HEK293 (cell line): Measurements from ENCODE around the gene MCF2L.

Experiments
- CTCF ChIA-PET: fragments of 350-600 bp; formaldehyde crosslinking; extraction: SDS; loops from one replicate; lab custom pipeline; 2021; ENCODE audit warnings: antibody characterized with exemption; lab: Yijun Ruan, JAX
- POLR2A ChIA-PET: fragments of 300-600 bp; formaldehyde crosslinking; extraction: SDS; loops from one replicate; lab custom pipeline; 2020; ENCODE audit warnings: antibody characterized with exemption, inconsistent platforms; lab: Yijun Ruan, JAX
- H3K27ac ChIP-seq: fragments of 200-500 bp; sonication (Bioruptor generic); 2 replicates; pipeline ENCODE4 v1.5.1; 2014; ENCODE audit warnings: low read depth, low read length, control low read depth, inconsistent platforms; ENCODE audit errors: extremely low read depth
- H3K36me3 ChIP-seq, 2 experiments: fragments of 200-500 bp in 1 of 2; sonication (Bioruptor generic) in 1 of 2; 1 replicate in 1 of 2; 2 replicates in 1 of 2; pipeline ENCODE4 v1.5.1; 2014 to 2017; ENCODE audit warnings: inconsistent platforms in 2 of 2, low read length in 2 of 2; ENCODE audit not compliant: control insufficient read depth in 2 of 2, insufficient read depth in 1 of 2
- H3K4me1 ChIP-seq: fragments of 200-500 bp; sonication (Bioruptor generic); 2 replicates; pipeline ENCODE4 v1.5.1; 2014; ENCODE audit warnings: mild to moderate bottlenecking, low read length, inconsistent platforms; ENCODE audit not compliant: control insufficient read depth, insufficient read depth
- H3K4me3 ChIP-seq: 2 replicates; pipeline ENCODE4 v1.5.1; 2011; ENCODE audit warnings: low read depth, mild to moderate bottlenecking, control low read depth, low read length, moderate library complexity
- H3K9me3 ChIP-seq: fragments of 200-500 bp; sonication (Bioruptor generic); 2 replicates; pipeline ENCODE4 v1.5.1; 2014; ENCODE audit warnings: low read depth, low read length, inconsistent platforms; ENCODE audit not compliant: control insufficient read depth, insufficient read depth
- ATF2 ChIP-seq: fragments of 450-650 bp; formaldehyde crosslinking; IDR thresholded peaks from 2 replicates; pipeline ENCODE4 v1.5.1; 2016; ENCODE audit warnings: missing biosample characterization, missing genetic modification characterization, low read depth
- BCL6B ChIP-seq: fragments of 450-650 bp; formaldehyde crosslinking; IDR thresholded peaks from 2 replicates; pipeline ENCODE4 v1.5.1; 2017; ENCODE audit warnings: missing biosample characterization, missing genetic modification characterization
- MZF1 ChIP-seq: fragments of 450-650 bp; formaldehyde crosslinking; IDR thresholded peaks from 2 replicates; pipeline ENCODE4 v1.5.1; 2017; ENCODE audit warnings: missing biosample characterization, missing genetic modification characterization, borderline replicate concordance
- PRDM1 ChIP-seq: fragments of 450-650 bp; formaldehyde crosslinking; IDR thresholded peaks from 2 replicates; pipeline ENCODE4; 2016; ENCODE audit warnings: missing biosample characterization, missing genetic modification characterization
- PRDM4 ChIP-seq: fragments of 450-650 bp; formaldehyde crosslinking; IDR thresholded peaks from 2 replicates; pipeline ENCODE4 v1.5.1; 2017; ENCODE audit warnings: missing biosample characterization, missing genetic modification characterization
- REST ChIP-seq: fragments of 450-650 bp; formaldehyde crosslinking; IDR thresholded peaks from 2 replicates; pipeline ENCODE4 v1.5.1; 2016; ENCODE audit warnings: missing biosample characterization, missing genetic modification characterization
- SETDB1 ChIP-seq: IDR thresholded peaks from one replicate; pipeline ENCODE4 v1.6.1; 2017; ENCODE audit warnings: mild to moderate bottlenecking, low read length, moderate library complexity, mixed read lengths; ENCODE audit not compliant: insufficient read length
- SP3 ChIP-seq: fragments of 450-650 bp; formaldehyde crosslinking; IDR thresholded peaks from 2 replicates; pipeline ENCODE4 v1.5.1; 2016; ENCODE audit warnings: missing biosample characterization, missing genetic modification characterization
- SP7 ChIP-seq: fragments of 450-650 bp; formaldehyde crosslinking; IDR thresholded peaks from 2 replicates; pipeline ENCODE4 v1.5.1; 2016; ENCODE audit warnings: missing biosample characterization, missing genetic modification characterization
- ZBTB21 ChIP-seq: fragments of 450-650 bp; formaldehyde crosslinking; IDR thresholded peaks from 2 replicates; pipeline ENCODE4 v1.5.1; 2017; ENCODE audit warnings: missing biosample characterization, missing genetic modification characterization
- ZIC2 ChIP-seq: fragments of 450-650 bp; formaldehyde crosslinking; IDR thresholded peaks from 2 replicates; pipeline ENCODE4 v1.5.1; 2016; ENCODE audit warnings: missing biosample characterization, missing genetic modification characterization
- ZNF132 ChIP-seq: fragments of 450-650 bp; formaldehyde crosslinking; IDR thresholded peaks from 2 replicates; pipeline ENCODE4 v1.5.1; 2017; ENCODE audit warnings: missing biosample characterization, missing genetic modification characterization, borderline replicate concordance
- ZNF16 ChIP-seq: fragments of 450-650 bp; formaldehyde crosslinking; IDR thresholded peaks from 2 replicates; pipeline ENCODE4 v1.5.1; 2016; ENCODE audit warnings: low read depth, missing biosample characterization, missing genetic modification characterization
- ZNF324 ChIP-seq: fragments of 450-650 bp; formaldehyde crosslinking; IDR thresholded peaks from 2 replicates; pipeline ENCODE4 v1.5.1; 2016; ENCODE audit warnings: missing biosample characterization, missing genetic modification characterization
- ZNF433 ChIP-seq: fragments of 450-650 bp; formaldehyde crosslinking; IDR thresholded peaks from 2 replicates; pipeline ENCODE4 v1.5.1; 2016; ENCODE audit warnings: missing biosample characterization, missing genetic modification characterization, low read depth
- ZNF48 ChIP-seq: fragments of 450-650 bp; formaldehyde crosslinking; IDR thresholded peaks from 2 replicates; pipeline ENCODE4 v1.5.1; 2016; ENCODE audit warnings: missing biosample characterization, missing genetic modification characterization
- ZNF510 ChIP-seq: fragments of 450-650 bp; formaldehyde crosslinking; IDR thresholded peaks from 2 replicates; pipeline ENCODE4 v1.5.1; 2018; ENCODE audit warnings: mild to moderate bottlenecking, missing genetic modification characterization, missing biosample characterization; ENCODE audit not compliant: insufficient replicate concordance
- ZNF530 ChIP-seq: fragments of 450-650 bp; formaldehyde crosslinking; IDR thresholded peaks from 2 replicates; pipeline ENCODE4 v1.5.1; 2016; ENCODE audit warnings: low read depth, missing biosample characterization, missing genetic modification characterization
- ZNF571 ChIP-seq: fragments of 450-650 bp; formaldehyde crosslinking; IDR thresholded peaks from 2 replicates; pipeline ENCODE4 v1.5.0; 2017; ENCODE audit warnings: missing biosample characterization, missing genetic modification characterization
- ZNF658 ChIP-seq: fragments of 450-650 bp; formaldehyde crosslinking; IDR thresholded peaks from 2 replicates; pipeline ENCODE4; 2016; ENCODE audit warnings: missing biosample characterization, missing genetic modification characterization

The MCF2L gene

GRCh38 chr13:113121183-113121927, 152.3 kb downstream of the MCF2L start (continued):
- TF ChIP-seq MZF1 (tag by site-specific recombination) (no peak), ZBTB21 (tag by site-specific recombination) (no peak), ZIC2 (tag by site-specific recombination) (no peak), ZNF132 (tag by site-specific recombination) (no peak)

GRCh38 chr13:113121928-113122471, 153.0 kb downstream of the MCF2L start:
- ChIA-PET POLR2A (no interaction called here), CTCF (no interaction called here)
- no peak for TF ChIP-seq ZNF324 (tag by site-specific recombination)
- no peak for TF ChIP-seq REST (tag by site-specific recombination)
- no peak for TF ChIP-seq SP7 (tag by site-specific recombination)
- TF ChIP-seq ZNF510 (tag by site-specific recombination) = no peak
- no peak for TF ChIP-seq ZNF16
- no peak for TF ChIP-seq SETDB1
- no peak for TF ChIP-seq ZNF571 (tag by site-specific recombination)
- no peak for TF ChIP-seq ATF2 (tag by site-specific recombination)
- no peak for TF ChIP-seq ZNF48 (tag by site-specific recombination)
- no peak for TF ChIP-seq SP3 (tag by site-specific recombination)
- no peak for TF ChIP-seq BCL6B (tag by site-specific recombination)
- no peak for TF ChIP-seq ZNF433 (tag by site-specific recombination)
- no peak for TF ChIP-seq MZF1 (tag by site-specific recombination)
- no peak for TF ChIP-seq PRDM4
- TF ChIP-seq ZNF530 (tag by site-specific recombination) = no peak
- TF ChIP-seq PRDM1 = no peak
- no peak for TF ChIP-seq ZNF658 (tag by site-specific recombination)
- no peak overlapping the region for H3K4me3 ChIP-seq
- no peak overlapping the region for H3K27ac ChIP-seq
- H3K4me1 ChIP-seq = no peaks in the 10 kb centered on the region
- no peaks in the 10 kb centered on the region for H3K36me3 ChIP-seq
- H3K9me3 ChIP-seq = no peaks in the 10 kb centered on the region
